WTC11 (cell line): ENCODE results near the gene RAB22A.

Experiments used
- AFF4 ChIP-seq: sonication (generic); formaldehyde crosslinking; IDR thresholded peaks from 2 replicates; pipeline ENCODE4 v1.8.1; 2023; ENCODE audit warnings: mild to moderate bottlenecking, missing genetic modification reagents, borderline replicate concordance
- CREB1 ChIP-seq: sonication (generic); formaldehyde crosslinking; IDR thresholded peaks from 2 replicates; pipeline ENCODE4 v1.8.0; 2023; ENCODE audit warnings: mild to moderate bottlenecking, missing genetic modification reagents
- CTCF ChIP-seq: fragments of 200-600 bp; IDR thresholded peaks from 2 replicates; pipeline ENCODE4 v1.8.0; 2022; ENCODE audit warnings: antibody characterized with exemption
- SMAD4 ChIP-seq: sonication (generic); formaldehyde crosslinking; IDR thresholded peaks from 2 replicates; pipeline ENCODE4 v1.8.0; 2022; ENCODE audit warnings: mild to moderate bottlenecking, missing genetic modification reagents

- TF ChIP-seq CTCF (no peak), SMAD4 (CRISPR knock-in tag) (no peak), AFF4 (no peak), CREB1 (CRISPR knock-in tag) (no peak)
Measured at GRCh38 chr20:58294497-58295455, 14.7 kb upstream of the RAB22A start.
